Activated naive CD8-positive, alpha-beta T cell treated with anti-CD3 and anti-CD28 coated beads, Interleukin-2, amount 50 U/mL, for 16 hours (primary cell): ENCODE results near the gene SOX4.
"Not testable (repeated sequence)": the region's sequence is repeated elsewhere in the genome, so short reads cannot be mapped to it uniquely, and the experiment has no call there.

Experiments
- DNase-seq: peaks from one replicate; pipeline ENCODE4 v3.0.0-alpha.2; 2020; ENCODE audit warnings: low read depth, low spot score

SOX4 gene

DNA sequence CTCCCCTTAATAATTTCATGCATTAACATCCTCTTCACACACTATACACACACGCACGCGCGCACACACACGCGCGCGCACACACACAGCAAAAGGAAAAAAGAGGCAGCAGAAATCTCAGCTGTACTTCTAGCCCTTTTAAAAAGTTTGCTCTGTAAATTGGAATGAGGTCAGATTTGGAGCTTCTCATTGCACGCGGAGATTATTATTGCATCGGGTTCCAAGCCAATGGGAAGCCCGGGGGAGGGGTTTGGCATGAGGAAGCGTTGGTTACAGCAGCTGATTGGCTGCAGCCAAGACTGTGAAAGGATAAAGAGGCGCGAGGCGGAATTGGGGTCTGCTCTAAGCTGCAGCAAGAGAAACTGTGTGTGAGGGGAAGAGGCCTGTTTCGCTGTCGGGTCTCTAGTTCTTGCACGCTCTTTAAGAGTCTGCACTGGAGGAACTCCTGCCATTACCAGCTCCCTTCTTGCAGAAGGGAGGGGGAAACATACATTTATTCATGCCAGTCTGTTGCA lies at the start of gene SOX4:
Gene SOX4, plus strand, starts transcription at position 340 of the 515 bp plus-strand sequence. CDS start 784 bp downstream, outside the sequence.
- no peak for DNase-seq

DNA sequence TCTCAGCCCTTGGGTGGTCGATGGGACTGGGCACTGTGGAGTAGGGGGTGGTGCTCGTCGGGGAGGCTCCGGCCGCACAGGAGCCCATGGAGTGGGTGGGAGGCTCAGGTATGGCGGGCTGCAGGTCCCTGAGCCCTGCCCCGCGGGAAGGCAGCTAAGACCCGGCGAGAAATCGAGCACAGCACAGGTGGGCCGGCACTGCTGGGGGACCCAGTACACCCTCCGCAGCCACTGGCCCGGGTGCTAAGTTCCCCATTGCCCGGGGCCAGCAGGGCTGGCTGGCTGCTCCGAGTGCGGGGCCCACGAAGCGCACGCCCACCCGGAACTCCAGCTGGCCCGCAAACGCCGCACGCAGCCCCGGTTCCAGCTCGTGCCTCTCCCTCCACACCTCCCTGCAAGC lies 41.3 kb upstream of the SOX4 start:
- DNase-seq: not testable (repeated sequence)

DNA sequence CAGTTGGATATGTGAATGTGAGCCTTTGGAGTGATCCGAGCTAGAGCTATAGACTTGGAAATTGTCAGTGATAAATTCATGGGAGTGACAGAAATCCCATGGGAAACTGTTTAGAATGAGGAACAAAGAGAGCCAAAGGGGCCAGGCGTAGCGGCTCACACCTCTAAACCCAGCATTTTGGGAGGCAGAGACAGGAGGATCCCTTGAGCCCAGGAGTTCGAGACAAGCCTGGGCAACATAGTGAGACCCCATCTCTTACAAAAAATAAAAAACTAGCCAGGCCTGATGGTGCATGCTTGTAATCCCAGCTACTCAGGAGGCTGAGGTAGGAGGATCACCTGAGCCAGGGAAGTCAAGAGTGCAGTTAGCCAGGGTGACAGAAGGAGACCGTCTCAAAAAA lies 39.3 kb upstream of the SOX4 start:
- DNase-seq: no peak

DNA sequence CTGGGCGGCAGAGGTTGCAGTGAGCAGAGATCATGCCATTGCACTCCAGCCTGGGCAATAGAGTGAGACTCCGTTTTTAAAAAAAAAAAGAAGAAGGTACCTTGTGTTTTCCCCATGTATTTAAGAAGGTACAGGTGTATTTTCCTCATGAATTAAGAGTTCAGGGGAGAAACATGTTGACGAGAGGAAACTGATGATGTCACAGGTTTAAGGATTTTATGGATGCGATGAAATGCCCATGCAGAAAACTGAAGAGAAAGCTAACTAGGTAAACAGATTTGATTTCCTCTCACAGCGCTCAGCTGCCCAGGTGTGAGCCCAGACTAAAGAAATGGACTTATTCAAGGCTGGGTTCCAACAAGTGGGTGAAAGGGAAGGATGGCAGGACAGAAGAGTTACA lies 38.4 kb upstream of the SOX4 start:
- DNase-seq: no peak

DNA sequence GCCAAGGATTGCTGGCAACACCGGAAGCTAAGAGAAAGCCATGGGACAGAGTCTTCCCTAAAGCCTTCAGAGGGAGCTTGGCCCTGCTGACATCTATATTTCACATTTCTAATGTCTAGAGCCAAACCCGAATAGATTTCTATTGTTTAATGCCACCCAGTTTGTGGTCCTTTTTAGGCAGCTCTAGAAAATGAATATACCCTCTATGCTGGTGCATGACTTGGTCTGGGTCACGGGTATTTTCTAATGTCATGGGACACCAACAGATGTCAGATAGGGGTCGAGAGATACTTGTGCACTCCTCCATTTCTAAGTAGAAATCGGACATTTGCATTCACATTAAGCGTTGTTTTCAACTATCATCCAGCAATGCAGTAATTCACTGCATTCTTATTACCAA lies 37.0 kb upstream of the SOX4 start:
- no peak for DNase-seq

DNA sequence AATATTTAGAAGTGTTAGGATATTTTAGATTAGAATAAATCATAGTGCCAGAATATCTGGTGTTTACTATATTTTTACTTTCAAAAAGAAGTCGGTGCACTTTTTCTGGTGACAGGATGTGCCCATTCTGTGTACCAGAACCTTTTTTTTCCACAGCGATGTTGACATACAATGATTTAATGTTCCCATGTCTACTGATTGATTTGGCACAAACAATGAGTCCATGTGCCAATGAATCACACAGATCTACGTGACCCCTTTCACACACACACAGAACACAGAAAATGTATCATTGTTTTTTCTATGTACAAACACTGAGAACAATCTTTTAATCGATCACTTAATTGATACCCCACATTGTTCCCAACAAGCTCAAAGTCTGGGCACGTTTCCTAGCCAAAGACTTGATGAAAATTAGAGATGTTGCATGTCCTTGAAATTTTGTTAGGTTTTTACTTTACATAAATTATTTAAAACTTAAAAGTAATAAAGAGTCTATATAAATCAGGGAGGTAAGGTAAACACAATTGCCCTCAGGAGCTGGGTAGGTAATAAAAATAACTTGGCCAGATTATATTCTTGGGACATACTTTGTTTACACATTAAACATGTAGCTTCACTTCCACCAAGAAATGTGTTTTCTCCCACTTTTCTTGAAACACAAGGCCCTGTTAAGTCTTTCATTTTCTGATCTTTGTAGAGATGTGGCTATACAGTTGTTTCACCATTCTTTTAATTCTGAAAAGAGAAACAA lies 36.4 kb upstream of the SOX4 start:
- DNase-seq: no peak

DNA sequence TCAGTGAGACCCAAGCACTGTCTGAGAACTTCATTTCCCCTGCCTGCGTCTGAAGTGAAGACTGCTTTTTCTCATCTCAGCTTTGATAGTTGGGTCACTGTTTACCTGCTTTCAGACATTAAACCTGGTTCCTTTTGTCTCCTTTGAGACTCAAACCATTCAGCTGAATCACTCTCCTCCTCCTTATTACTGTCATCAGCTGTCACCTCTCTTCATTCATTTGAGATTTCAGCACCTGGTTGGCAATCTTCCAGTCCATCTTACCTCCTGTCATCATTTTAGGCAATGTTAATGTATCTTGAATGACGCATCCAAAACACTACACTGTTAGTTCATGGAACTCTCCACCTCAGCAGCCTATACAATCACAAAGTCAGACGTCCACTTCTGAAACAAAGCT lies 34.3 kb upstream of the SOX4 start:
- no peak for DNase-seq

DNA sequence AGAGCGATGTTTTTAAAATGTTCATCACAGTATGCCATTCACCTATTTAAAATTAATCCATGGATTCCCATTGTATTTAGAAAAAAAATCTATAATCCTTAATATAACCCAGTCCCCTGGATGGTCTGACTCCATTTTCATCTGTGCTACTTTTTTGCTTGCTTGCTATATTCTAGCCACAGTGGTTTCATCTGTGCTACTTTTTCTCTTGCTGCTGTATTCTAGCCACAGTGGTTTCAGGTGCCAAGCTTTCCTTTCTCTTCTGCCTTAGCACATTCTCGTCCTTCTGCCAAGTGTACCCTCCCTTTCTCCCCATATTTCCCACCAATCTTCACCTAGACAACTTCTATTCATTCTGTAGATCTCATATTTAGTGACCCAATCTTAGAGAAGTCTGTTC lies 33.3 kb upstream of the SOX4 start:
- DNase-seq: no peak

DNA sequence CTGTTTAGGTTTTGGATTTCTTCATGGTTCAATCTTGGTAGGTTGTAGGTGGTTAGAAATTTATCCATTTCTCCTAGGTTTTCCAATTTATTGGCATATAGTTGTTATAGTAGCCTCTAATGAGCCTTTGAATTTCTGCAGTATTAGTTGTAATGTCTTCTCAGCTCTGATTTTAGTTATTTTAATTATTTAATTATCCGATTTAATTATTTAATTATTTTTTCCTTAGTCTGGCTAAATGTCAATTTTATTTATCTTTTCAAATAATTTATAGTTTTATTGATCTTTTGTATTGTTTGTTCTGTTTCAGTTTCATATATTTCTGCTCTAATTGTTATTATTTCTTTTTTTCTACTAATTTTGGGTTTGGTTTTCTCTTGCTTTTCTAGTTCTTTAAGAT lies 28.1 kb upstream of the SOX4 start:
- DNase-seq: no peak

DNA sequence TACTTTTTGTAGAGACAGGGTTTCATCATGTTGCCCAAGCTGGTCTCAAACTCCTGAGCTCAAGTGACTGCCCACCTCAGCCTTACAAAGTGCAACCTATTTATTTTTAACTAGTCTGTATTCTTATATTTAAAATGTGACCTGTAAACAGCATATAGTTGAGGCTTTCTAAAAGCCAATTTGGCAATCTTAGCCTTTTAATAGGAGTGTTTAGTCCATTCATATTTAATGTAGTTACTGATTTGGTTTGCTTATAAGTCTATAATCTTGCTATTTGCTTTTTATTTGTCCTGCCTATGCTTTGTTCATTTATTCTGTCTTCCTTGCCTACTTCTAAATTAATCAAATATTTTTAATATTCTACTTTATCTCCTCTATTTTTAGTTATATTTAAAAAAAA lies 15.0 kb upstream of the SOX4 start:
- DNase-seq: no peak

DNA sequence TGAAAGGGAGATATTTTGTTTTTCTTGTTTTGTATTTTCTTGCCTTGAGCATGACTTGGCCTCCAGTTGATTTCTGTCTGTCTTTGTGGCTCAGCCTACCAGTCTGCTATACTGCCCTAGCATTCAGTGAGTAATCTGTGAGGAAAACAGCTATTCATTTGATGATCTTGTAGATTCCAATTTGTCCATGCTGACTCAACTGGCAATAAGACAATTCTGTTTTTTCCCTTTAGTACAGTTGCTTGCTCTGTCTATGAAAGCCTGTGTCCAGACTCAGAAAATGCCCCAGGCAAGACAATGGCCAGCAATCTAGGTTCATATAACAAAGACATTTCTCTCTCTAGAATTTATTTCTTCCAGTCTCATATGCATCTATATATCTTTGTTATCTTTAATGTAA lies 10.9 kb upstream of the SOX4 start:
- DNase-seq: no peak

DNA sequence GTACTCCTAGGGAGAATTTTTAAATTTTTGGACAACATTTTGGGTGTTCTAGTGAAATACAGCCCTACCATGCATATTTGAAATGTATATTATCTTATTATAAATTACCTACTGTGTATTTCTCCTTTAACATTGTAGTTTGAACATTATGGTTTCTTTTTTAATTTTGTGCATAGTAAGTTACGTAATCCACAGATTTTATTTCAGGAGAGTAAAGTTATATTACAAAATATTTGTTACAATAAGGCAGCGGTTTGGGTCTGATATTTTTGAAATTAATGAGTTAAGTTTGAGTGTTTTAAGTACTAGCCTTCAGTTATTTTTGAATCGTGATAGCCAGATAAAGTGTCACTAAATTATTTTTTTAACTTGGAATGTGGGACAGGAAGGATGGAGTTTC lies 7.3 kb upstream of the SOX4 start:
- DNase-seq: no peak

DNA sequence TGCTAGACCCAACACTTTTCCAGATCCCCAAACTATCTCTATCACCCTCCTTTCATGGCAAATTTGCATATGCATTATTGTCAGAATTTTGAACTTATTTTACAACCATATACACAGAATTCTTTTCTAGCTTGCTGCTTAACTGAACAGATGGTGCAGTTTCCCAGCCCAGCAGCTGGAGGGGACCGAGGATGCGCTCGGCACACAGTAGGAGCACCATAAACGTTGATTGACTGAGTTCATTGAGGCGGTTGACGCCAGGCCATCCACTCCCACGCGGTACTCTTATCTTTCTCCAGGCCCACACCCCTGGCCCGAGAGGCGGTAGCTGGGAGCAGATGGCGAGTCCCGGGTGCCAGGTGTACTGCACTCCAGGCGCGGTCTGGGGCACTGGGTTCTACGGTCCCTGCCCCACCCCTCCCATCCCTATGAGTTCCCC lies 6.8 kb upstream of the SOX4 start:
- DNase-seq: no peak

DNA sequence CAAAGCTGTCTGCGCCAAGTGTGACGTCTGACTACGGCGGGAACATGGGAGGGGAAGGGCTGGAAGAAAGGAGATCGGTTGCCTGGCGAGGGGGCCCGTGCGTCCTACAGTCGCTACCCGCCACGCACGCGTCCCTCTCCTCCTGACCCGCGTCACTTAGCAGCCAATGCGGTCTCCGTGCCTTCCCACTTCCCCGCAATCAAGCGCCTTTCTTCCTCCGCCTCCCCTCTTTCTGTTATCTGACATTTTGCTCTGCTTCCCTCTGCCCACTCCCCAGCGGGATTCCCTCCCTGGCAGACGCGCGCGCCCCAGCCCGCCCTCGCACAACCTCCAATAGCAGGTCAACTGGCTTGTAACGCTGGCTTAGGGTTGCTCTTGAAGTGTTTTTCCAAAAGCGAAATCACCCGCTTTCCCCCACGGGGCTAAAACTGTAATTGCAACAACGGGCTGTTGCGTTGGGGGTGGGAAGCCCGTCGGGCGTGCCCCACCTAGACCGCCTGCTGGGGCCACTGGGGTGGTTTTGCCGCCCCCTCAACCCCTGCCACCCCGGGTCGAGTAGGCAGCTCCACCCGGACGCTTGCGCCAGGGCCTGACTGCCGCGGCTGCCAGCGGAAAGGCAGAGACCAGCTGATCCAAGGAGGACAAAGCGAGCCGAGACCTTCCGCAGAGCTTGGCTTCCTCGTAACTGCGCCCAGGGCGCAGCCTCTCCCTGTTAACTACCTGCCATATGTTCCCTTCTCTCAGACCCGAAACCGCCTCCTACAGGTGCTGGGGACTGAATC lies 6.2 kb upstream of the SOX4 start:
- DNase-seq: no peak

DNA sequence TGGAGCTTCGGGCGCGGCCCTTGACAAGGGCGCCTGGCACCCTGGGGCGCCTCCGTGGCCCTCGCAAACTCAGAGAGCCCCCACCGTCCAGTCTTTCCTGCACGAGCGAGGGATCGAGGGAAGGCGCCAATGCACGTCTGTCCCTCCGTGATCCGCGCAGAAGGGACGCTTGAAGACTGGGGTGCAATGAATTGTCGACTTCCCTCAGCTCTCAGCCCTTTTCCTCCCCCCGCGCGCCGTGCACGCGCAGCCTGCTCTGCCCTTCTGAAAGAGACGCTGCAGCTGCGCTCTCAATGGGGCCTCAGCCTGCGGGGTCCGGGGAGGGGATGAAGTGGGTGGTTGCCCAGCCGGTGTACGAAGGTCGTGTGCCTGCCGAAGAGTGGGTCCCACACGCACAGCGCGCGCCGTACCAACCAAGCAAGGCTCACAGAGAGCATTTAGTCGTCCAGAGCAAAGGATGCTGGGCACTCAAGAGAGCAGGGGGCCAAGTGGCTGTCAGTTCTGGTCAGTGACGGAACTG lies 5.5 kb upstream of the SOX4 start:
- no peak for DNase-seq

DNA sequence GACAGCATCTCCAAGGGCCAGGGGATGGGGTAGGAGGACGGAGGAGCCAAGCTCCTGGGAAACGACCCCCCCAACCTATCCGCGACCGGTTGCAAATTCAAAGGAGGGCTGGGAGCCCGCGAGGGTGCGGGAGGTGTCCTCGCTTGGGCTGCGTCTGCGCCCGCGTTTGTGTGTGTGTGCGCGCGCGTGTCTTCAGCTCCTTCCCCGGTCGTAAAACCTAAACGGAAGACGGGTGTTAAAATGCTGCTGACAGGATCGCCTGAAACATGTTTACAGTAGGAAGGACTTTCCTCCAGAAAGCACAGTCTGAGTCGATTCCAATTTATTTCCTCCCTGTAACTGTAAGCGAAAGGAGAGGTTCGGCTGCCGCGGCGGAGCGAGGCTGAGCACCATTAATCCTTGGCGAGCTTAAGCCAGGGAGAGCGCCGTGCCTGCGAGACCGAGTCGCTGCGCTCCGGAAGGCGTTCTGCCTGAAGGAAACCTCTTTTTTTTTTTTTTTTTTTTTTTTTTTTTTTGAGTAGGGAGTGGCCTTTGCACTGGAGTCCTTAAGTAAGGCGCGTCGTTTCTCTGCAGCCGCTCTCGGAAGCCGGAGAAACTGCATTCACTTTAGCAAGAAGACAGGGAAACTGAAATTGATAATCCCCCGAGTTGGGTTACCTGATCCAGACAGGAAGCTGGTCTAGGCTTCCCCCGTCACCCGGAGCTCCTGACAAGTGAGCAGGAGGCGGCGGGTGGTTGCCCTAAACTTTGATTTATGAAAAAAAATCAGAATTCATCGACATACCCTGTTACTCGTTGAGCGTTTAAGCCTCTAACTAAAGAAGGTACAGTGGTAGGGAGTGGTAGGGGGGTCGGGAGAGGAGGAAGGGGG lies 4.8 kb upstream of the SOX4 start:
- no peak for DNase-seq

DNA sequence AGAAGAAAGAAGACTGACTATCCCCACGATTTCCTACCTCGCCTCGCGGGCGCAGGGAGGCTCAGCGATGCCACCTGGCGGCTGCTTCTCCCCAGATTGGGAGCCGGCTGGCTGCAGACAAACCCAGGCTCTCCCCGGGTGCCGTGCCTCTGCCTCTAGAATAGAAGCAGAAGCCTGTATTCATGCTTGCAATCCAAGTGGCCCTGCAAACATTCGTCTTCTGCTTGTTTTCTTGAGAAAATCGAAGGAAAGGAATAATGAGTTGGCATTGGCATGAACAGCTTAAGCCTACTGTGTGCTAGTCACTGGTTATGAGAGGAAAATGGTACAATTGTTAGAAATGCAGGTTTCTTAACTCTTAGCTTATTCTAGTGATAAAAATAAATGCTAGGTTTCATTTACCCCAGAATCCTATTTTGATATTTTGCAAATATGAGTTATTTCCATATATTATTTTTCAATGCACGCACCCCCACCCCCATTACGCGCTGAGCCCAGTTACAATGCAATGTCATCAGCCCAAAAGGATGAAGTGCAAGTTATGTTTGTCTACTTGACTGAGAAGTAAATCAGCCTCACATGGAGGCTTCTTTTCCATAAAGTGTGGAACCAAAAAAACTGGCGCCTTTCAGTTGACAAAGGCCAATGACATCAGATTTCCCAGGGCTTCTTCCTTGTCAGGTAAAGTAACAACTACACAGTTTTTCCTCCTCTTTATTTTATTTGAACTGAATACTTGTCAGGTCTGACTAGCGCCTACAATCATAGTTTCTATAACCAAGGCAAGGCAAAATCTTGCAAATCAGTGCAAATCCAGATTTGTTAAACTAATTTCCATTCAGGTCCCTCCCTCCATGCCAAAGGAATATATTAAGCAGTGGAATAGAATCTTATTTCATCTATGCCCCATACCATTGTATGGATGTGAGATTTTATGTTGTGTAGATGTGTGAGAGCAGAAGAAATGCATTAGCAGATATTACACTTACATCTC lies 3.9 kb upstream of the SOX4 start:
- DNase-seq: peak; percentile 59

DNA sequence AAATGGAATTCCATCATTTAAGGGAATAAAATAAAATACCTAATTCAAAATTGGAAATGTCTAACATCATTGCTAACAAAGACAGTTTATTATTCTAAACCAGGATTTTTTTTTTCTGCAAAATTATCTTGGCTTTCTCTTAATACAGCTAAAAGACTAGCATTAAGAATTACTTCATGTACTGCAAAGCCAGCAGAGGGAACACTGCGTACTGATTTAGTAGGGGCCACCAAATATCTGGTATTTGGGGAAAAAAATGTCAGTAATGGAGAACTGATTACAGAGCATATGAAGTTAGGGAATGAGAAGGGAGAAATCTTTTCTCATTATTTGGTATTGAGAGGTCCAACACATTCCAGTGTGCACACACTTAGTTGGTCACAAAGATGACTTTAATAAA lies 3.2 kb upstream of the SOX4 start:
- DNase-seq: no peak

DNA sequence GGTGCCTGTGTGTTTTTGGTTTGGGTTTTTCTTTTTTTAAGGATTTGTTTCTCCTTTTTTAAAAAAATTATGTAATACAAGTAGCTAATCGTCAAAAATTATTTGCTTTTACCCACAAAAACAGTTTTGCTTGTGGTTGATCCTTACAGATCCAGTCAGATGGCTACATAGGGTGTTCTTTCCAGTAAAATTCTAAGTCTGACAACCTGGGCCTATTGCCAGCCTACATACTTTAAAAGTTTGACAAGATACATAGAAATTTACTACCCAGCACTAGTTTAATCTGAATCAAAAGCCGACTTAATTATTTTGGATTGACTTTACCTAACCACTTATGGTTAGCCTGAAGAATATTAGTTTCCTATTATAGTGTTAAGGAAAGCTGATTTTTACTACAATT lies 2.1 kb upstream of the SOX4 start:
- DNase-seq: no peak

DNA sequence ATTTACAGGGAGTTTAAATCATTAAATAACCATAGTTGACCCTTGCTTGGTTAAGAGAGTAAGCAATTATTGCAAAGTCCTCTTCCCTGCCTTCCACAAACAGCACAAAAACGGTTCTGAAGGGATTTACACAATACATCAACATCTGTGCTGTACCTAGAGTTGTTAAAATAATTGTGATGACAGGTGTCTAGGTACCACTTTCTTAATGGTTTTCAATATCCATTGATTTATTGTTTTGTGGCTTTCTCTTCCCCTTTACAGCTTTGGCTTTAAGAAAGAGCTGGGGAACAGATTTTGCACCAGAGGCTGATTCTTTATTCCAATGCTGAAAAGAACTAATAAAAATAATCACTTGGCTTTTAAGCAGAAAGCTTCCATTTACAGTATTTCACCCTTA lies 598 bp upstream of the SOX4 start:
- DNase-seq: no peak
